ENCODE results near the gene LINC01488. TPM values are rescaled to one million over a fixed set of nuclear protein-coding genes. Genes with fewer than 3 reads are reported as not detected.

Gene LINC01488
- total and polyA plus RNA-seq, 2 of the 13 experiments (the other 11 are each of a cell fraction or from before 2014, with no cell fraction given): 0.26 to 0.58 TPM

DNA sequence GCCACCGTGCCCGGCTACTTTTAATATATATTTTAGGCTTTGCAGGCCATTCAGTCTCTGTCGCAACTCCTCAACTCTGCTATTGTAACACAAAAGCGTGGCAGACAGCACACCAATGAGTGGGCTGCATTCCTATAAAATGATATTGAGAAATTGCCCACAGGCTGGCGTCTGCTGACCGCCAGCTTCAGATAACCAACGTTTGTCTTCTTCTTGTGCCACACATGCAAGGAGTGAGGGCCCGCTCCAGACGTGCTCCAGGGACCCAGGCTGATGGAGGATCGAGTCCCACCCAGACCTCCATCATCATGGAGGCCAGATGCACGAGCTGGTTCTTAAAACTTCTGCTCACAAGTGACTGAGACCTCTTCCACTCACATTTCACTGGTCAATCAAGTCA, 35.4 kb upstream of the LINC01488 start:
- H3K9me3 ChIP-seq (ENCODE audit: low read length): no peaks in the 10 kb centered on the region
- H3K4me3 ChIP-seq (replicated peaks in 1 of 3; ENCODE audit: insufficient read depth in 1 of 3, low read depth in 2 of 3, low read length in 3 of 3): no peak overlapping the region
- H3K4me2 ChIP-seq (ENCODE audit: low read depth, low read length): no peak overlapping the region
- no peaks in the 10 kb centered on the region for H3K36me3 ChIP-seq (replicated peaks in 1 of 2; ENCODE audit: control insufficient read depth in 1 of 2, insufficient read depth in 2 of 2, low read length in 2 of 2)
- no peaks in the 10 kb centered on the region for H3K79me2 ChIP-seq (ENCODE audit: insufficient read depth, low read length)
- WGBS (ENCODE audit: low lambda C conversion rate): 90% methylated on average over 6 of the region's 11 CpGs
- intact Hi-C loops (cut with micrococcal nuclease; ENCODE audit: unreplicated experiment) (no loop called here), in situ Hi-C loops (cut with HindIII; ENCODE audit: extremely low pct_ligation_motif_present, low pct_unique_long_range_greater_than_20kb) (loop anchor here (25.0 kb wide), 1 partner anchor 191 kb away; the partner anchor contains the start of gene CCND1)
- peaks cover 50% of the 10 kb centered on the region for H3K4me1 ChIP-seq (ENCODE audit: insufficient read depth, low read length)
- POLR2A ChIA-PET: no interaction called here
- BruUV-seq (replicated peaks): no TSS peak
- H3K9ac ChIP-seq (ENCODE audit: insufficient read depth, low read depth, low read length): no peak overlapping the region
- H3K27ac ChIP-seq (ENCODE audit: extremely low read length, insufficient read depth, low read length): no peak overlapping the region
- no peak for TF ChIP-seq ARNT2 (CRISPR knock-in tag; IDR thresholded peaks at IDR 0.05; ENCODE audit: low read depth)
- no peak for TF ChIP-seq ZEB1 (IDR thresholded peaks at IDR 0.05; ENCODE audit: insufficient replicate concordance, low read depth)
- TF ChIP-seq ZNF335 (CRISPR knock-in tag; IDR thresholded peaks at IDR 0.05): no peak
- TF ChIP-seq YEATS4 (CRISPR knock-in tag; IDR thresholded peaks at IDR 0.05; ENCODE audit: borderline replicate concordance): no peak
- TF ChIP-seq HMG20A (CRISPR knock-in tag; IDR thresholded peaks at IDR 0.05; ENCODE audit: borderline replicate concordance): no peak
- no peak for TF ChIP-seq ZNF543 (CRISPR knock-in tag; IDR thresholded peaks at IDR 0.05)
- TF ChIP-seq, protein P1, sequence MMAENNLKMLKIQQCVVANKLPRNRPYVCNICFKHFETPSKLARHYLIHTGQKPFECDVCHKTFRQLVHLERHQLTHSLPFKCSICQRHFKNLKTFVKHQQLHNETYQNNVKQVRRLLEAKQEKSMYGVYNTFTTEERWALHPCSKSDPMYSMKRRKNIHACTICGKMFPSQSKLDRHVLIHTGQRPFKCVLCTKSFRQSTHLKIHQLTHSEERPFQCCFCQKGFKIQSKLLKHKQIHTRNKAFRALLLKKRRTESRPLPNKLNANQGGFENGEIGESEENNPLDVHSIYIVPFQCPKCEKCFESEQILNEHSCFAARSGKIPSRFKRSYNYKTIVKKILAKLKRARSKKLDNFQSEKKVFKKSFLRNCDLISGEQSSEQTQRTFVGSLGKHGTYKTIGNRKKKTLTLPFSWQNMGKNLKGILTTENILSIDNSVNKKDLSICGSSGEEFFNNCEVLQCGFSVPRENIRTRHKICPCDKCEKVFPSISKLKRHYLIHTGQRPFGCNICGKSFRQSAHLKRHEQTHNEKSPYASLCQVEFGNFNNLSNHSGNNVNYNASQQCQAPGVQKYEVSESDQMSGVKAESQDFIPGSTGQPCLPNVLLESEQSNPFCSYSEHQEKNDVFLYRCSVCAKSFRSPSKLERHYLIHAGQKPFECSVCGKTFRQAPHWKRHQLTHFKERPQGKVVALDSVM (CRISPR knock-in tag; IDR thresholded peaks at IDR 0.05): no peak
- no peak for DNase-seq (ENCODE audit: low spot score)
- FAIRE-seq: no peak
- H3K27me3 ChIP-seq (ENCODE audit: control insufficient read depth in 1 of 2, insufficient read depth in 2 of 2, low read length in 2 of 2): no peaks in the 10 kb centered on the region
- no peak overlapping the region for H2AFZ ChIP-seq (ENCODE audit: low read length)
- no peaks in the 10 kb centered on the region for H4K20me1 ChIP-seq (ENCODE audit: insufficient read depth, low read length)
- CTCF ChIA-PET (ENCODE audit: low intra/inter-chr PET ratio, low total read pairs): no interaction called here
- ATAC-seq: no peak

DNA sequence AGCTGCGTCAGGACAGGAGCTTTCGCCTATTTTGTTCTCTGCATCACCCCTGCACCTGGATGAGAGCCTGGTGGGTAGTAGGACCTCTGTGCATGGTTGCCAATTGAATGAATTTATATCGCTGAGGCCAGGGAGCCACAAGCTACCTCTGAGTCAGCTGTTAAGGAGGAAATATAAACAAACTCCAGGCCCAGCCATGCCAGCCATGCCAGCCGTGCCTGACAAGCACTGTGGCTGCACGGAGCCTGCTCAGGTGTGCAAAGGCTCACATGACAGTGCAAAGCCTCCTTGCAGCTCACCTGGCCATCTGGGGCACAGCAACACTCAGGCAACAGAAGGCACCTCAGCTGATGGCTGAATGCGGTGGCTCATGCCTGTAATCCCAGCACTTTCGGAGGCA, 33.7 kb upstream of the LINC01488 start:
- Histone ChIP-seq H3K9me3 (ENCODE audit: low read length) (no peaks in the 10 kb centered on the region), H3K4me2 (ENCODE audit: low read depth, low read length) (no peak overlapping the region), H4K20me1 (ENCODE audit: insufficient read depth, low read length) (no peaks in the 10 kb centered on the region), H3K27ac (ENCODE audit: extremely low read length, insufficient read depth, low read length) (no peak overlapping the region), H3K79me2 (ENCODE audit: insufficient read depth, low read length) (no peaks in the 10 kb centered on the region), H3K27me3 (ENCODE audit: control insufficient read depth in 1 of 2, insufficient read depth in 2 of 2, low read length in 2 of 2) (no peaks in the 10 kb centered on the region), H3K4me3 (replicated peaks in 1 of 3; ENCODE audit: insufficient read depth in 1 of 3, low read depth in 2 of 3, low read length in 3 of 3) (no peak overlapping the region), H3K4me1 (ENCODE audit: insufficient read depth, low read length) (peaks cover 39% of the 10 kb centered on the region), H3K9ac (ENCODE audit: insufficient read depth, low read depth, low read length) (no peak overlapping the region), H2AFZ (ENCODE audit: low read length) (no peak overlapping the region), H3K36me3 (replicated peaks in 1 of 2; ENCODE audit: control insufficient read depth in 1 of 2, insufficient read depth in 2 of 2, low read length in 2 of 2) (no peaks in the 10 kb centered on the region)
- 59% methylated on average over 6 of the region's 7 CpGs for WGBS (ENCODE audit: low lambda C conversion rate)
- ChIA-PET POLR2A (no interaction called here), CTCF (ENCODE audit: low intra/inter-chr PET ratio, low total read pairs) (no interaction called here)
- no peak for ATAC-seq
- in situ Hi-C loops (cut with HindIII; ENCODE audit: extremely low pct_ligation_motif_present, low pct_unique_long_range_greater_than_20kb): loop anchor here (25.0 kb wide), 1 partner anchor 190 kb away; the partner anchor contains the start of gene CCND1
- no TSS peak for BruUV-seq (replicated peaks)
- no peak for DNase-seq (ENCODE audit: low spot score)
- intact Hi-C loops (cut with micrococcal nuclease; ENCODE audit: unreplicated experiment): no loop called here
- no peak for FAIRE-seq
- TF ChIP-seq PHF8 (CRISPR knock-in tag; IDR thresholded peaks at IDR 0.05) (no peak), MED13 (CRISPR knock-in tag; IDR thresholded peaks at IDR 0.05) (no peak), ZNF530 (CRISPR knock-in tag; IDR thresholded peaks at IDR 0.05; ENCODE audit: low read depth) (no peak), ZNF766 (CRISPR knock-in tag; IDR thresholded peaks at IDR 0.05; ENCODE audit: borderline replicate concordance) (no peak), ARID2 (CRISPR knock-in tag; IDR thresholded peaks at IDR 0.05; ENCODE audit: borderline replicate concordance) (no peak)
